H9 (cell line): ENCODE data around the gene PLEKHA5. TPM values are rescaled to one million over a fixed set of nuclear protein-coding genes. Genes with fewer than 3 reads are reported as not detected.

Source experiments
- DNase-seq: peaks from one replicate; pipeline ENCODE4 v3.0.0-alpha.2; 2017
- H2AFZ ChIP-seq: one replicate; pipeline ENCODE4 v1.6.1; 2013; ENCODE audit warnings: mild to moderate bottlenecking, low read length, control low read depth, moderate library complexity
- H2AK5ac ChIP-seq: 2 replicates; pipeline ENCODE4 v1.6.1; 2013; ENCODE audit warnings: low read length, control low read depth, mixed read lengths; ENCODE audit not compliant: insufficient read length
- H2BK120ac ChIP-seq: one replicate; pipeline ENCODE4 v1.6.1; 2013; ENCODE audit warnings: low read depth, mild to moderate bottlenecking, low read length, control low read depth, inconsistent platforms; ENCODE audit not compliant: poor library complexity, severe bottlenecking
- H2BK12ac ChIP-seq: 2 replicates; pipeline ENCODE4 v1.6.1; 2013; ENCODE audit warnings: low read length, control low read depth, mixed read lengths, low read depth; ENCODE audit not compliant: insufficient read length
- H2BK15ac ChIP-seq: 2 replicates; pipeline ENCODE4 v1.6.1; 2013; ENCODE audit warnings: low read depth, low read length, control low read depth
- H2BK20ac ChIP-seq: one replicate; pipeline ENCODE4 v1.6.1; 2013; ENCODE audit warnings: low read depth, mild to moderate bottlenecking, low read length, control low read depth, inconsistent platforms; ENCODE audit not compliant: poor library complexity, severe bottlenecking
- H2BK5ac ChIP-seq: 2 replicates; pipeline ENCODE4 v1.6.1; 2013; ENCODE audit warnings: low read length, control low read depth, mixed read lengths; ENCODE audit not compliant: insufficient read length
- H3K14ac ChIP-seq: 2 replicates; pipeline ENCODE4 v1.6.1; 2013; ENCODE audit warnings: low read length, control low read depth; ENCODE audit not compliant: insufficient read depth
- H3K18ac ChIP-seq: 2 replicates; pipeline ENCODE4 v1.6.1; 2013; ENCODE audit warnings: low read depth, mild to moderate bottlenecking, mixed read lengths, low read length, control low read depth; ENCODE audit not compliant: insufficient read length
- H3K23ac ChIP-seq: 2 replicates; pipeline ENCODE4 v1.6.1; 2013; ENCODE audit warnings: low read length, control low read depth, mixed read lengths, low read depth; ENCODE audit not compliant: insufficient read length
- H3K23me2 ChIP-seq: 2 replicates; pipeline ENCODE4 v1.6.1; 2013; ENCODE audit warnings: low read depth, mild to moderate bottlenecking, mixed read lengths, low read length, control low read depth; ENCODE audit not compliant: insufficient read length, poor library complexity, severe bottlenecking
- H3K27ac ChIP-seq: 2 replicates; pipeline ENCODE4 v1.5.1; 2013; ENCODE audit warnings: low read length, control low read depth, mixed read lengths, low read depth; ENCODE audit not compliant: insufficient read length
- H3K27me3 ChIP-seq: 2 replicates; pipeline ENCODE4 v1.6.1; 2013; ENCODE audit warnings: low read length, control low read depth, inconsistent platforms; ENCODE audit not compliant: insufficient read depth
- H3K4ac ChIP-seq: 2 replicates; pipeline ENCODE4 v1.6.1; 2013; ENCODE audit warnings: low read depth, mild to moderate bottlenecking, control low read depth, inconsistent platforms, low read length, moderate library complexity
- H3K4me1 ChIP-seq: 2 replicates; pipeline ENCODE4 v1.6.1; 2013; ENCODE audit warnings: low read length, control low read depth, inconsistent platforms; ENCODE audit not compliant: insufficient read depth
- H3K4me2 ChIP-seq: 2 replicates; pipeline ENCODE4 v1.6.1; 2013; ENCODE audit warnings: low read length, control low read depth, mixed read lengths; ENCODE audit not compliant: insufficient read length, insufficient read depth
- H3K56ac ChIP-seq: 2 replicates; pipeline ENCODE4 v1.6.1; 2013; ENCODE audit warnings: low read depth, mild to moderate bottlenecking, mixed read lengths, low read length, control low read depth; ENCODE audit not compliant: insufficient read length
- H3K79me1 ChIP-seq: 2 replicates; pipeline ENCODE4 v1.6.1; 2013; ENCODE audit warnings: low read depth, mild to moderate bottlenecking, moderate library complexity, low read length, control low read depth, inconsistent platforms; ENCODE audit not compliant: insufficient read depth, poor library complexity, severe bottlenecking
- H3K79me2 ChIP-seq: 2 replicates; pipeline ENCODE4 v1.6.1; 2013; ENCODE audit warnings: low read length, control low read depth, inconsistent platforms; ENCODE audit not compliant: insufficient read depth
- H3K9ac ChIP-seq: 2 replicates; pipeline ENCODE4 v1.6.1; 2013; ENCODE audit warnings: low read length, control low read depth, mixed read lengths; ENCODE audit not compliant: insufficient read length; ENCODE audit errors: extremely low read depth
- H3K9me3 ChIP-seq: one replicate; pipeline ENCODE4 v1.6.1; 2013; ENCODE audit warnings: low read depth, low read length, inconsistent platforms; ENCODE audit not compliant: control insufficient read depth
- H3T11ph ChIP-seq: one replicate; pipeline ENCODE4 v1.6.1; 2013; ENCODE audit warnings: mild to moderate bottlenecking, low read length, control low read depth, inconsistent platforms
- H4K20me1 ChIP-seq: one replicate; pipeline ENCODE4 v1.6.1; 2013; ENCODE audit not compliant: control insufficient read depth, insufficient read length, insufficient read depth
- H4K5ac ChIP-seq: 2 replicates; pipeline ENCODE4 v1.6.1; 2013; ENCODE audit warnings: low read depth, mild to moderate bottlenecking, mixed read lengths, low read length, control low read depth; ENCODE audit not compliant: insufficient read length
- H4K8ac ChIP-seq: replicated peaks from 2 replicates; pipeline ENCODE4 v1.6.1; 2013; ENCODE audit warnings: low read length, control low read depth, mixed read lengths, low read depth; ENCODE audit not compliant: insufficient read length
- H4K91ac ChIP-seq: 2 replicates; pipeline ENCODE4 v1.6.1; 2013; ENCODE audit warnings: low read depth, mild to moderate bottlenecking, moderate library complexity, mixed read lengths, low read length, control low read depth; ENCODE audit not compliant: insufficient read length
- H3K27ac Mint-ChIP-seq, 3 experiments: 2 replicates in 2 of 3; 3 replicates in 1 of 3; pipeline ENCODE4 v1.8.0; 2020 to 2021; ENCODE audit warnings: mixed read lengths in 3 of 3, mild to moderate bottlenecking in 1 of 3, moderate library complexity in 1 of 3
- H3K27me3 Mint-ChIP-seq: 2 replicates; pipeline ENCODE4 v1.8.0; 2021; ENCODE audit warnings: low read depth, mild to moderate bottlenecking, moderate library complexity, mixed read lengths
- H3K36me3 Mint-ChIP-seq, 3 experiments: 2 replicates in 2 of 3; 3 replicates in 1 of 3; pipeline ENCODE4 v1.8.0; 2020 to 2021; ENCODE audit warnings: low read depth in 3 of 3, mixed read lengths in 3 of 3; ENCODE audit not compliant: insufficient read depth in 1 of 3
- H3K4me1 Mint-ChIP-seq, 2 experiments: 2 replicates each; pipeline ENCODE4 v1.8.0; 2020; ENCODE audit warnings: mixed read lengths in 2 of 2
- H3K4me3 Mint-ChIP-seq, 2 experiments: 2 replicates in 1 of 2; 3 replicates in 1 of 2; pipeline ENCODE4 v1.8.0; 2020 to 2021; ENCODE audit warnings: mild to moderate bottlenecking in 2 of 2, mixed read lengths in 2 of 2, moderate library complexity in 1 of 2
- H3K9me3 Mint-ChIP-seq, 2 experiments: 2 replicates in 1 of 2; 3 replicates in 1 of 2; pipeline ENCODE4 v1.8.0; 2020; ENCODE audit warnings: mild to moderate bottlenecking in 2 of 2, mixed read lengths in 2 of 2, moderate library complexity in 1 of 2
- CTCF ChIP-seq: fragments of 200-600 bp; sonication (generic); conservative IDR thresholded peaks from 3 replicates; pipeline ENCODE4 v1.8.0; 2021; ENCODE audit warnings: antibody characterized with exemption, mild to moderate bottlenecking
- WGBS: extraction: QIAGEN DNeasy Blood & Tissue Kit; methylation state at CpG from one replicate; pipeline ENCODE4 v1.1.7; 2013; ENCODE audit warnings: missing lambda C conversion rate, low lambda C conversion rate, mixed read lengths; ENCODE audit not compliant: insufficient read length; ENCODE audit errors: extremely low coverage; 5-methylcytosine and 5-hydroxymethylcytosine counted together
- total RNA-seq: library from RNA; stranded (reverse); gene quantifications from 2 replicates; pipeline ENCODE4 v1.2.1, GENCODE V29; 2021

PLEKHA5 gene
- total RNA-seq, 1 experiment from 2014 or later, result 86.7 TPM

- H3K9me3 Mint-ChIP-seq, result no peaks in the 10 kb centered on the region
- WGBS, result no CpG with 5 or more reads among the region's 2 CpGs
- Histone ChIP-seq H3K79me1 (peaks cover 7% of the 10 kb centered on the region), H3K79me2 (peaks cover 11% of the 10 kb centered on the region; the same call in 1 of the 2 replicates), H2AK5ac (no peak overlapping the region), H3K4me1 (peaks cover 4% of the 10 kb centered on the region; the same call in 1 of the 2 replicates), H3K9ac (no peak overlapping the region), H2BK5ac (no peak overlapping the region), H2BK12ac (no peak overlapping the region), H3K27ac (no peak overlapping the region), H4K8ac (no peak overlapping the region), H2BK120ac (no peak overlapping the region), H3K9me3 (no peaks in the 10 kb centered on the region), H3K27me3 (no peaks in the 10 kb centered on the region), H4K5ac (no peak overlapping the region), H3K23ac (no peak overlapping the region), H4K91ac (no peak overlapping the region), H3K4me2 (no peak overlapping the region), H3K14ac (no peak overlapping the region), H4K20me1 (no peaks in the 10 kb centered on the region), H3K18ac (no peak overlapping the region), H2BK20ac (no peak overlapping the region), H3K56ac (no peak overlapping the region), H3T11ph (no peak overlapping the region), H2BK15ac (no peak overlapping the region), H3K4ac (no peak overlapping the region), H3K23me2 (no peaks in the 10 kb centered on the region), H2AFZ (no peak overlapping the region)
- no peak for TF ChIP-seq CTCF
- no peak for DNase-seq
- no peaks in the 10 kb centered on the region for H3K27me3 Mint-ChIP-seq
- H3K4me3 Mint-ChIP-seq, result no peak overlapping the region
- H3K36me3 Mint-ChIP-seq, result peaks cover 0 to 3% (median 0%) of the 10 kb centered on the region in 3 experiments; a peak in 1 of 7 replicates
- no peak overlapping the region for H3K27ac Mint-ChIP-seq
- H3K4me1 Mint-ChIP-seq, result peaks cover 24 to 37% of the 10 kb centered on the region in 2 experiments
Measured at GRCh38 chr12:19198272-19198671, 68.7 kb downstream of the PLEKHA5 start.
